ENCODE data around the gene GSC2.

The GSC2 gene

GRCh38 chr22:19152942-19153883 lies 3.1 kb upstream of the GSC2 start:
- no peak for DNase-seq (ENCODE audit: low read depth in 2 of 2)

GRCh38 chr22:19151329-19152191 lies 1.5 kb upstream of the GSC2 start:
- DNase-seq (ENCODE audit: low read depth in 2 of 2) = no peak

GRCh38 chr22:19150482-19151328 lies 613 bp upstream of the GSC2 start:
- no peak for DNase-seq (ENCODE audit: low read depth in 2 of 2)

GRCh38 chr22:19149047-19149883 lies 827 bp downstream of the GSC2 start:
- DNase-seq (ENCODE audit: low read depth in 2 of 2) = no peak

GRCh38 chr22:19148417-19149046 lies 1.6 kb downstream of the GSC2 start:
- no peak for DNase-seq (ENCODE audit: low read depth in 2 of 2)

- no peak for DNase-seq (ENCODE audit: low read depth in 2 of 2)
Measured at GRCh38 chr22:19147195-19147780, 2.8 kb downstream of the GSC2 start.

GRCh38 chr22:19146215-19146968 lies 3.7 kb downstream of the GSC2 start:
- DNase-seq (ENCODE audit: low read depth in 2 of 2) = no peak

- DNase-seq (ENCODE audit: low read depth in 2 of 2) = peak in 1 of 2 donors; percentile 9
Measured at GRCh38 chr22:19143967-19144400, 6.1 kb downstream of the GSC2 start.

GRCh38 chr22:19143212-19143611 lies 6.9 kb downstream of the GSC2 start:
- DNase-seq (ENCODE audit: low read depth in 2 of 2) = no peak

GRCh38 chr22:19142394-19142793 lies 7.7 kb downstream of the GSC2 start:
- no peak for DNase-seq (ENCODE audit: low read depth in 2 of 2)

- DNase-seq (ENCODE audit: low read depth in 2 of 2) = no peak
Measured at GRCh38 chr22:19139974-19140373, 10.1 kb downstream of the GSC2 start.

GRCh38 chr22:19139001-19139356 lies 11.1 kb downstream of the GSC2 start:
- DNase-seq (ENCODE audit: low read depth in 2 of 2) = no peak

GRCh38 chr22:19138217-19139000 lies 11.7 kb downstream of the GSC2 start:
- no peak for DNase-seq (ENCODE audit: low read depth in 2 of 2)

- no peak for DNase-seq (ENCODE audit: low read depth in 2 of 2)
Measured at GRCh38 chr22:19137384-19138216, 12.5 kb downstream of the GSC2 start.

GRCh38 chr22:19136915-19137314 lies 13.2 kb downstream of the GSC2 start:
- no peak for DNase-seq (ENCODE audit: low read depth in 2 of 2)

- no peak for DNase-seq (ENCODE audit: low read depth in 2 of 2)
Measured at GRCh38 chr22:19134874-19135273, 15.2 kb downstream of the GSC2 start.

GRCh38 chr22:19134176-19134831 lies 15.8 kb downstream of the GSC2 start:
- no peak for DNase-seq (ENCODE audit: low read depth in 2 of 2)
